Lung (tissue), 12 donors: ENCODE results near the gene FAM120A. TPM values are rescaled to one million over a fixed set of nuclear protein-coding genes. Genes with fewer than 3 reads are reported as not detected.

Source experiments
- ATAC-seq: fragments of 200-7000 bp; cut with Tn5 transposase; one replicate; pipeline ENCODE4 v1.9.1; 2020; ENCODE audit warnings: moderate number of reproducible peaks; ENCODE audit not compliant: insufficient read depth, low FRiP score
- DNase-seq, 3 donors: peaks; one replicate each; pipeline ENCODE4 v3.0.0-alpha.2; 2013 to 2017
- H3K27ac ChIP-seq, 2 donors: one replicate each; pipeline ENCODE4 v1.5.1; 2013; ENCODE audit warnings: mild to moderate bottlenecking in 2 of 2, moderate library complexity in 2 of 2, control low read depth in 1 of 2, inconsistent platforms in 1 of 2, low read depth in 1 of 2, low read length in 1 of 2
- H3K27me3 ChIP-seq, 3 donors: one replicate each; pipeline ENCODE4 v1.5.1; 2013; ENCODE audit warnings: low read length in 2 of 3; ENCODE audit not compliant: control insufficient read depth in 3 of 3, insufficient read depth in 3 of 3
- H3K36me3 ChIP-seq, 4 donors: one replicate each; pipeline ENCODE4 v1.5.1; 2013; ENCODE audit warnings: low read length in 4 of 4, mild to moderate bottlenecking in 1 of 4, moderate library complexity in 1 of 4; ENCODE audit not compliant: control insufficient read depth in 4 of 4, insufficient read depth in 4 of 4
- H3K4me1 ChIP-seq, 5 donors: one replicate each; pipeline ENCODE4 v1.5.1; 2013; ENCODE audit warnings: low read length in 5 of 5, mild to moderate bottlenecking in 2 of 5, moderate library complexity in 1 of 5; ENCODE audit not compliant: control insufficient read depth in 5 of 5, insufficient read depth in 5 of 5
- H3K4me3 ChIP-seq: one replicate; pipeline ENCODE4 v1.5.1; 2013; ENCODE audit warnings: mild to moderate bottlenecking, control low read depth, moderate library complexity
- H3K9ac ChIP-seq, 2 donors: one replicate each; pipeline ENCODE4 v1.5.1; 2013; ENCODE audit warnings: low read length in 2 of 2, control low read depth in 1 of 2; ENCODE audit not compliant: insufficient read depth in 1 of 2
- H3K9me3 ChIP-seq, 4 donors: one replicate each; pipeline ENCODE4 v1.5.1; 2013; ENCODE audit warnings: low read length in 3 of 4, mild to moderate bottlenecking in 1 of 4, moderate library complexity in 1 of 4; ENCODE audit not compliant: control insufficient read depth in 4 of 4, insufficient read depth in 3 of 4
- CTCF ChIP-seq: IDR thresholded peaks from 2 replicates; pipeline ENCODE4 v1.5.1; 2012; ENCODE audit warnings: mild to moderate bottlenecking; ENCODE audit errors: control extremely low read depth, extremely low read depth
- WGBS, 2 donors: extraction: QIAGEN DNeasy Blood & Tissue Kit; methylation state at CpG; one replicate each; pipeline ENCODE4 v1.1.7; 2013; 5-methylcytosine and 5-hydroxymethylcytosine counted together
- polyA plus RNA-seq, 2 donors: library from polyadenylated mRNA; stranded (reverse); fragments of 200-250 nt; gene quantifications; one replicate each; pipeline ENCODE4 v1.2.1, GENCODE V29; 2013
- total RNA-seq, 2 donors: library from RNA; depleted of rRNA in 1 of 2; stranded (reverse); fragments of >200 nt in 1 of 2; gene quantifications; one replicate each; pipeline ENCODE4 v1.2.1, GENCODE V29; 2014 to 2021
- donor health status: control.
- donor health status: control.
- donor health status: Bipolar disorder and iron deficiency.
- donor health status: healthy.
- donor health status: DM: yes; HTN: yes; CAD: no.

FAM120A gene
- total and polyA plus RNA-seq, 4 donors, result 44.9 to 134 (median 91.2) TPM

GRCh38 chr9:93594041-93594756 is 142.7 kb downstream of the FAM120A start:
- DNase-seq (no peak), ATAC-seq (no peak)
- Histone ChIP-seq H3K9me3 (no peaks in the 10 kb centered on the region), H3K4me1 (peaks cover 0 to 25% (median 8%) of the 10 kb centered on the region in 5 donors), H3K4me3 (no peak overlapping the region), H3K36me3 (peaks cover 0 to 1% (median 0%) of the 10 kb centered on the region in 4 donors), H3K27me3 (no peaks in the 10 kb centered on the region), H3K9ac (no peak overlapping the region), H3K27ac (peak overlapping the region in 1 of 2 donors; percentile 28)
- WGBS, 2 donors, result 49 to 71% methylated on average over 9 of the region's 9 CpGs
- no peak for TF ChIP-seq CTCF

DNA sequence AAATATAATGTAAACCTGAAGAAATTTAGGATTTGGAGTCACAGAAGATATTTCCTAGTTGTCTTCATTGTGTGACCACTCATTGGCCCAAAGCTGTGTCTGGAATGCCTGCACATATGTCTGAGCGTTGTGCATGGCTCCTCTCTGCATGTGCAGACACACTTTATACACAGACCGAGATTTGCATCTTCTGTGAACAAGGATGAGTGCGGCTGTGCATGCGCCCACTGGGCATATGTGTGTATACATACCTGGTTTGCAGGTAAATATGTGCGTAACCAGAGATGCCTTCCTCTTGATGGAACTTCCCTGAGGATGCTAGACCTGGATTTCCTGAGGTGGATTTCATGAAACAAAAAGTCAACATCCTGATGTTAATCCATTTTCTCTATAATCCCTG is 144.0 kb downstream of the FAM120A start:
- 95% methylated on average over 5 of the region's 5 CpGs for WGBS, 2 donors
- TF ChIP-seq CTCF, result no peak
- ATAC-seq, result no peak
- Histone ChIP-seq H3K27ac (no peak overlapping the region), H3K4me3 (no peak overlapping the region), H3K9ac (no peak overlapping the region), H3K4me1 (peaks cover 0 to 33% (median 0%) of the 10 kb centered on the region in 5 donors), H3K9me3 (no peaks in the 10 kb centered on the region), H3K36me3 (peaks cover 0 to 1% (median 0%) of the 10 kb centered on the region in 4 donors), H3K27me3 (no peaks in the 10 kb centered on the region)
- no peak for DNase-seq

DNA sequence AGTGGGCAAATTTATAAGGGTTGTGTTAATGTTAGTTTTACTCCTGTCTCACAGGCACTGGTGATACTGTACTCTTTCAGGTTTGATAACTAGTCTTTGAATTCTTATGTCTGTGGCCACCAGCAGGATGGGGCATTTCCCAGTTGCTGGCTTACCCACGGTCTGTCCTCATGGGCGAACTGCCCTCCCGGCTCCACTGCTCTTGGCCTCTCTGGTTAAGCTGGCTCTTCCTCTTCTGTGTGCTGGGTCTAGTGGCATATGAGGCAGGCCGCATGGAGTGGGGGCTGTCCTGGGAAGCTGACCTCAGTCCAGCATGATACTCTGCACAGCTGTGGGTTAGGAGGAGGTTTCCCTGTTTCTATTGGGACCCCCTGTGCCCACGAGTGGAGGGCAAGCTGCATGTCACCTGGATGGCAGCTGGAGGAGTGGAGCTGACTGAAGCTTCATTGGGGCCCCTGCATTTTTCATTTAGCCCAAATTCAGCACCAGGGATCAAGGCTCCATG is 144.4 kb downstream of the FAM120A start:
- Histone ChIP-seq H3K9ac (no peak overlapping the region), H3K36me3 (peaks cover 0 to 1% (median 0%) of the 10 kb centered on the region in 4 donors), H3K9me3 (no peaks in the 10 kb centered on the region), H3K4me3 (no peak overlapping the region), H3K27ac (no peak overlapping the region), H3K27me3 (no peaks in the 10 kb centered on the region), H3K4me1 (peaks cover 0 to 36% (median 0%) of the 10 kb centered on the region in 5 donors)
- 82 to 83% methylated on average over 5 of the region's 5 CpGs for WGBS, 2 donors
- TF ChIP-seq CTCF, result no peak
- DNase-seq (no peak), ATAC-seq (no peak)
